ENCODE data around the gene IMMP2L. TPM values are rescaled to one million over a fixed set of nuclear protein-coding genes. Genes with fewer than 3 reads are reported as not detected.
A peak's percentile ranks its signal among the peaks of the same experiment; 100 is the strongest.

IMMP2L gene
- total RNA-seq, 1 experiment from 2014 or later: 17.2 TPM

GRCh38 chr7:111540199-111540815 lies 22.0 kb downstream of the IMMP2L start:
- H3K9me3 ChIP-seq (ENCODE audit: low read length): no peaks in the 10 kb centered on the region
- no peak overlapping the region for H3K9ac ChIP-seq (ENCODE audit: low read length)
- H3K36me3 ChIP-seq (ENCODE audit: insufficient read depth, low read length): peaks cover 3% of the 10 kb centered on the region; the same call in 1 of the 2 replicates
- H3K4me1 ChIP-seq (ENCODE audit: low read length): peaks cover 4% of the 10 kb centered on the region
- no peak overlapping the region for H3K27ac ChIP-seq (ENCODE audit: low read length)
- no peaks in the 10 kb centered on the region for H4K20me1 ChIP-seq (ENCODE audit: insufficient read depth, low read depth, low read length)
- H3K9me2 ChIP-seq (replicated peaks; ENCODE audit: insufficient read depth, low read length): no peaks in the 10 kb centered on the region
- no peaks in the 10 kb centered on the region for H3K27me3 ChIP-seq (ENCODE audit: low read length)
- H3K79me2 ChIP-seq (ENCODE audit: low read length): peaks cover 23% of the 10 kb centered on the region; the same call in 1 of the 2 replicates
- DNase-seq: no peak
- H2AFZ ChIP-seq (ENCODE audit: low read length): no peak overlapping the region
- no peak overlapping the region for H3K4me3 ChIP-seq (ENCODE audit: low read length)
- H3K4me2 ChIP-seq (ENCODE audit: low read depth, low read length, poor library complexity, severe bottlenecking): no peak overlapping the region

GRCh38 chr7:111537134-111537533 lies 25.2 kb downstream of the IMMP2L start:
- H3K27ac ChIP-seq (ENCODE audit: low read length): no peak overlapping the region
- H3K9ac ChIP-seq (ENCODE audit: low read length): no peak overlapping the region
- H3K9me2 ChIP-seq (replicated peaks; ENCODE audit: insufficient read depth, low read length): no peaks in the 10 kb centered on the region
- H2AFZ ChIP-seq (ENCODE audit: low read length): no peak overlapping the region
- peaks cover 18% of the 10 kb centered on the region for H3K4me1 ChIP-seq (ENCODE audit: low read length)
- peaks cover 12% of the 10 kb centered on the region; the same call in 1 of the 2 replicates for H3K79me2 ChIP-seq (ENCODE audit: low read length)
- H3K4me2 ChIP-seq (ENCODE audit: low read depth, low read length, poor library complexity, severe bottlenecking): no peak overlapping the region
- no peak overlapping the region for H3K4me3 ChIP-seq (ENCODE audit: low read length)
- H3K27me3 ChIP-seq (ENCODE audit: low read length): no peaks in the 10 kb centered on the region
- H4K20me1 ChIP-seq (ENCODE audit: insufficient read depth, low read depth, low read length): no peaks in the 10 kb centered on the region
- no peak for DNase-seq
- peaks cover 3% of the 10 kb centered on the region; the same call in 1 of the 2 replicates for H3K36me3 ChIP-seq (ENCODE audit: insufficient read depth, low read length)
- H3K9me3 ChIP-seq (ENCODE audit: low read length): no peaks in the 10 kb centered on the region

- Histone ChIP-seq H3K36me3 (ENCODE audit: insufficient read depth, low read length) (no peaks in the 10 kb centered on the region), H3K4me2 (ENCODE audit: low read depth, low read length, poor library complexity, severe bottlenecking) (no peak overlapping the region), H3K9me3 (ENCODE audit: low read length) (no peaks in the 10 kb centered on the region), H3K4me1 (ENCODE audit: low read length) (peaks cover 18% of the 10 kb centered on the region), H3K27ac (ENCODE audit: low read length) (no peak overlapping the region), H4K20me1 (ENCODE audit: insufficient read depth, low read depth, low read length) (no peaks in the 10 kb centered on the region), H3K79me2 (ENCODE audit: low read length) (0 out of 2 replicates have a peak, but pooled peaks cover 6% of the 10 kb centered on the region), H2AFZ (ENCODE audit: low read length) (no peak overlapping the region), H3K27me3 (ENCODE audit: low read length) (no peaks in the 10 kb centered on the region), H3K9ac (ENCODE audit: low read length) (no peak overlapping the region), H3K9me2 (replicated peaks; ENCODE audit: insufficient read depth, low read length) (no peaks in the 10 kb centered on the region), H3K4me3 (ENCODE audit: low read length) (no peak overlapping the region)
- no peak for DNase-seq
Measured at GRCh38 chr7:111535142-111535870, 27.0 kb downstream of the IMMP2L start.

- Histone ChIP-seq H3K36me3 (ENCODE audit: insufficient read depth, low read length) (no peaks in the 10 kb centered on the region), H3K9me2 (replicated peaks; ENCODE audit: insufficient read depth, low read length) (no peaks in the 10 kb centered on the region), H3K4me2 (ENCODE audit: low read depth, low read length, poor library complexity, severe bottlenecking) (no peak overlapping the region), H3K4me1 (ENCODE audit: low read length) (peaks cover 34% of the 10 kb centered on the region), H4K20me1 (ENCODE audit: insufficient read depth, low read depth, low read length) (no peaks in the 10 kb centered on the region), H3K27ac (ENCODE audit: low read length) (no peak overlapping the region), H3K4me3 (ENCODE audit: low read length) (no peak overlapping the region), H3K9me3 (ENCODE audit: low read length) (no peaks in the 10 kb centered on the region), H2AFZ (ENCODE audit: low read length) (no peak overlapping the region), H3K9ac (ENCODE audit: low read length) (no peak overlapping the region), H3K27me3 (ENCODE audit: low read length) (no peaks in the 10 kb centered on the region), H3K79me2 (ENCODE audit: low read length) (0 out of 2 replicates have a peak, but pooled peaks cover 3% of the 10 kb centered on the region)
- no peak for DNase-seq
Measured at GRCh38 chr7:111532625-111533024, 29.7 kb downstream of the IMMP2L start.

GRCh38 chr7:111531993-111532392 lies 30.3 kb downstream of the IMMP2L start:
- H4K20me1 ChIP-seq (ENCODE audit: insufficient read depth, low read depth, low read length): no peaks in the 10 kb centered on the region
- H3K9me2 ChIP-seq (replicated peaks; ENCODE audit: insufficient read depth, low read length): no peaks in the 10 kb centered on the region
- no peak for DNase-seq
- H3K9me3 ChIP-seq (ENCODE audit: low read length): no peaks in the 10 kb centered on the region
- H3K27ac ChIP-seq (ENCODE audit: low read length): no peak overlapping the region
- H3K4me3 ChIP-seq (ENCODE audit: low read length): no peak overlapping the region
- no peaks in the 10 kb centered on the region for H3K27me3 ChIP-seq (ENCODE audit: low read length)
- H3K9ac ChIP-seq (ENCODE audit: low read length): no peak overlapping the region
- H3K4me2 ChIP-seq (ENCODE audit: low read depth, low read length, poor library complexity, severe bottlenecking): no peak overlapping the region
- H3K79me2 ChIP-seq (ENCODE audit: low read length): 0 out of 2 replicates have a peak, but pooled peaks cover 3% of the 10 kb centered on the region
- no peaks in the 10 kb centered on the region for H3K36me3 ChIP-seq (ENCODE audit: insufficient read depth, low read length)
- peaks cover 40% of the 10 kb centered on the region for H3K4me1 ChIP-seq (ENCODE audit: low read length)
- H2AFZ ChIP-seq (ENCODE audit: low read length): no peak overlapping the region

GRCh38 chr7:111530356-111530668 lies 32.0 kb downstream of the IMMP2L start:
- H3K9me3 ChIP-seq (ENCODE audit: low read length): no peaks in the 10 kb centered on the region
- no peaks in the 10 kb centered on the region for H3K9me2 ChIP-seq (replicated peaks; ENCODE audit: insufficient read depth, low read length)
- no peaks in the 10 kb centered on the region for H3K27me3 ChIP-seq (ENCODE audit: low read length)
- H3K4me1 ChIP-seq (ENCODE audit: low read length): peaks cover 39% of the 10 kb centered on the region
- H3K4me2 ChIP-seq (ENCODE audit: low read depth, low read length, poor library complexity, severe bottlenecking): no peak overlapping the region
- H2AFZ ChIP-seq (ENCODE audit: low read length): no peak overlapping the region
- H3K27ac ChIP-seq (ENCODE audit: low read length): no peak overlapping the region
- no peak overlapping the region for H3K9ac ChIP-seq (ENCODE audit: low read length)
- no peak for DNase-seq
- H3K4me3 ChIP-seq (ENCODE audit: low read length): no peak overlapping the region
- no peaks in the 10 kb centered on the region for H3K79me2 ChIP-seq (ENCODE audit: low read length)
- H3K36me3 ChIP-seq (ENCODE audit: insufficient read depth, low read length): no peaks in the 10 kb centered on the region
- no peaks in the 10 kb centered on the region for H4K20me1 ChIP-seq (ENCODE audit: insufficient read depth, low read depth, low read length)

- Histone ChIP-seq H2AFZ (ENCODE audit: low read length) (no peak overlapping the region), H3K9ac (ENCODE audit: low read length) (no peak overlapping the region), H3K36me3 (ENCODE audit: insufficient read depth, low read length) (no peaks in the 10 kb centered on the region), H3K9me2 (replicated peaks; ENCODE audit: insufficient read depth, low read length) (no peaks in the 10 kb centered on the region), H3K4me3 (ENCODE audit: low read length) (no peak overlapping the region), H3K79me2 (ENCODE audit: low read length) (no peaks in the 10 kb centered on the region), H4K20me1 (ENCODE audit: insufficient read depth, low read depth, low read length) (no peaks in the 10 kb centered on the region), H3K4me1 (ENCODE audit: low read length) (peaks cover 37% of the 10 kb centered on the region), H3K27ac (ENCODE audit: low read length) (no peak overlapping the region), H3K9me3 (ENCODE audit: low read length) (no peaks in the 10 kb centered on the region), H3K27me3 (ENCODE audit: low read length) (no peaks in the 10 kb centered on the region), H3K4me2 (ENCODE audit: low read depth, low read length, poor library complexity, severe bottlenecking) (no peak overlapping the region)
- DNase-seq: no peak
Measured at GRCh38 chr7:111529507-111530355, 32.6 kb downstream of the IMMP2L start.

- peak overlapping the region; percentile 89; the same call in 1 of the 2 replicates for H2AFZ ChIP-seq (ENCODE audit: low read length)
Measured at GRCh38 chr7:111528331-111528730, 34.0 kb downstream of the IMMP2L start.

More at GRCh38 chr7:111528331-111528730, 34.0 kb downstream of the IMMP2L start:
- H3K36me3 ChIP-seq (ENCODE audit: insufficient read depth, low read length): no peaks in the 10 kb centered on the region
- no peaks in the 10 kb centered on the region for H4K20me1 ChIP-seq (ENCODE audit: insufficient read depth, low read depth, low read length)
- peaks cover 36% of the 10 kb centered on the region for H3K4me1 ChIP-seq (ENCODE audit: low read length)
- peak overlapping the region; percentile 70 for H3K4me2 ChIP-seq (ENCODE audit: low read depth, low read length, poor library complexity, severe bottlenecking)
- no peaks in the 10 kb centered on the region for H3K27me3 ChIP-seq (ENCODE audit: low read length)
- H3K9ac ChIP-seq (ENCODE audit: low read length): peak overlapping the region; percentile 53; the same call in 1 of the 2 replicates
- no peaks in the 10 kb centered on the region for H3K9me3 ChIP-seq (ENCODE audit: low read length)
- peak; percentile 48 for DNase-seq
- no peaks in the 10 kb centered on the region for H3K79me2 ChIP-seq (ENCODE audit: low read length)
- peak overlapping the region; percentile 48; the same call in 1 of the 2 replicates for H3K4me3 ChIP-seq (ENCODE audit: low read length)
- no peaks in the 10 kb centered on the region for H3K9me2 ChIP-seq (replicated peaks; ENCODE audit: insufficient read depth, low read length)
- H3K27ac ChIP-seq (ENCODE audit: low read length): peak overlapping the region; percentile 75

All from Karpas-422 (cell line).